Esophagus (tissue), 2 donors: Measurements from ENCODE around the gene XRRA1. TPM values are rescaled to one million over a fixed set of nuclear protein-coding genes. Genes with fewer than 3 reads are reported as not detected.
"Not testable (repeated sequence)": the region's sequence is repeated elsewhere in the genome, so short reads cannot be mapped to it uniquely, and the experiment has no call there.

Experiments used
- H3K27ac ChIP-seq, 2 donors: one replicate each; pipeline ENCODE4 v1.5.1; 2013; ENCODE audit warnings: low read depth in 2 of 2, mild to moderate bottlenecking in 2 of 2, inconsistent platforms in 1 of 2, low read length in 1 of 2, moderate library complexity in 1 of 2
- H3K27me3 ChIP-seq, 2 donors: one replicate each; pipeline ENCODE4 v1.6.1; 2013; ENCODE audit warnings: low read length in 2 of 2, control low read depth in 1 of 2, mild to moderate bottlenecking in 1 of 2; ENCODE audit not compliant: insufficient read depth in 2 of 2, control insufficient read depth in 1 of 2
- H3K36me3 ChIP-seq, 2 donors: one replicate each; pipeline ENCODE4 v1.6.1; 2013; ENCODE audit warnings: low read length in 1 of 2; ENCODE audit not compliant: control insufficient read depth in 2 of 2, insufficient read depth in 2 of 2
- H3K4me1 ChIP-seq, 2 donors: one replicate each; pipeline ENCODE4 v1.6.1; 2013; ENCODE audit warnings: low read length in 1 of 2; ENCODE audit not compliant: control insufficient read depth in 2 of 2, insufficient read depth in 2 of 2
- H3K4me3 ChIP-seq, 2 donors: one replicate each; pipeline ENCODE4 v1.5.1; 2013; ENCODE audit warnings: low read length in 2 of 2, mild to moderate bottlenecking in 2 of 2, low read depth in 1 of 2, moderate library complexity in 1 of 2
- H3K9me3 ChIP-seq, 2 donors: one replicate each; pipeline ENCODE4 v1.6.1; 2013; ENCODE audit warnings: mild to moderate bottlenecking in 2 of 2, low read depth in 1 of 2, low read length in 1 of 2, moderate library complexity in 1 of 2; ENCODE audit not compliant: control insufficient read depth in 2 of 2, insufficient read depth in 1 of 2
- WGBS, 2 donors: extraction: QIAGEN DNeasy Blood & Tissue Kit; methylation state at CpG; one replicate each; pipeline ENCODE4 v1.1.7; 2013; 5-methylcytosine and 5-hydroxymethylcytosine counted together
- polyA plus RNA-seq, 2 donors: library from polyadenylated mRNA; stranded (reverse); fragments of 200-250 nt; gene quantifications; one replicate each; pipeline ENCODE4 v1.2.3, GENCODE V29; 2013
- donor health status: healthy with polysubstance abuse.
- donor health status: Bipolar disorder and iron deficiency.

XRRA1 gene
- polyA plus RNA-seq, 2 donors, result 0.74 to 1.3 TPM

DNA sequence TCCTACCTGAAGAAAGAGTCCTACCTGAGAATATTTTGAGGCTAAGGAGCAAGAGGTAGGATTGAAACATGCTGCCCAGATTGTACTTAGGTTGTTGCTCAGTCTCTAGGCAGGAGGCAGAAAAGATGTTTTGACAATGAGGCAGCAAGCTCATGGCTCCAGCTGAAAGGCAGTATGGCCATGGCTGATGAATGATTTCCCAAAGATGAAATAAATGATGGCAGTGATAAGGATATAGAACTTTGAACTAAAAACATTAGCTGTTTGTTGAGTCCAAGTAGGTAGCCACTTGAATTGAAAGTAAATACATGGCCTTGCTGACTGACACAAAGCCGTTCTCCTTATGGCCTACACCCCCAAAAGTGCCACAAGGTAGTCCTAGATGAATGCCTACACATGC lies 33.0 kb upstream of the XRRA1 start:
- Histone ChIP-seq H3K9me3 (no peaks in the 10 kb centered on the region), H3K27ac (no peak overlapping the region), H3K4me3 (no peak overlapping the region), H3K4me1 (no peaks in the 10 kb centered on the region), H3K27me3 (no peaks in the 10 kb centered on the region), H3K36me3 (no peaks in the 10 kb centered on the region)
- 90 to 100% methylated on average over 1 of the region's 1 CpG for WGBS, 2 donors

DNA sequence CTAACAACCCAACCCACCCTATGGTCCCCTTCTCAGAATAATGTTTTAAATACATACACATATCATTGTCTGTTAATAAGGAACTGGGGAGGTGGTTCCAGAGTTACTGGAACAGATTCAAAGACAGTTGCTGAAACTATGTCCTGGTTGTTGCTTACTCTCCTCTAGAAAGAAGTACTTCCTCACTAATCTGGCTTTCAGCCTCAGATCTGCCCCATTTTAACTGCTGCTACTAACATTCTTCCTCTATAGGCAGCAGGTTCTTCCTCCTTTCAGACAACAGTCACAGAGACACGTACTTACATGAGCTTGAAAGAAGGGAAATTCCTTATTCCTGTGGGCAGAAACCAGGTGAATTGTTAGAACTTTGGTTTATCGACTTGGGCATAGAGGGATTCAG lies 31.7 kb upstream of the XRRA1 start:
- 89 to 91% methylated on average over 2 of the region's 2 CpGs for WGBS, 2 donors
- no peaks in the 10 kb centered on the region for H3K9me3 ChIP-seq
- H3K27me3 ChIP-seq, result no peaks in the 10 kb centered on the region
- H3K4me1 ChIP-seq, result no peaks in the 10 kb centered on the region
- H3K4me3 ChIP-seq, result no peak overlapping the region
- H3K36me3 ChIP-seq, result no peaks in the 10 kb centered on the region
- no peak overlapping the region for H3K27ac ChIP-seq

DNA sequence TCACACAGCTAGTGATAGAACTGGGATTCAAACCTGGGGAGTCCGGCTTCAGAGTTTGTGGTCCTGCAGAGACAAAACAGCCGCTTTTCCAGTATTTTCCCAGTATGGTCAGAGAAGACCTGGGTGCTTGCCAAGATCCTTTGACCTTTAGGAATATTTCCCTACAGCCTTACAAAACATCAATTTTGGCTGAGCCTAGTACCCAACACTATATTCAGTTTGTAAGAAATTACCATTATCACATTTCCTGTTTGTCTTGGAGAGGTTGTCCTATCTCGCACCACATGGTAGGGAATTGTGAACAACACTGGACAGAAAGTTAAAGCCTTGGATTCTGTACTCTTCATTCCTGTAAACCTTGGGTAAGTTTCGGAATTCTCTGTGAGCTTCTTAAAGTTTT lies 29.1 kb upstream of the XRRA1 start:
- Histone ChIP-seq H3K4me3 (no peak overlapping the region), H3K27ac (no peak overlapping the region), H3K27me3 (no peaks in the 10 kb centered on the region), H3K9me3 (no peaks in the 10 kb centered on the region), H3K36me3 (peaks cover 4% of the 10 kb centered on the region in 2 donors), H3K4me1 (no peaks in the 10 kb centered on the region)
- WGBS, 2 donors, result 93 to 94% methylated on average over 4 of the region's 4 CpGs

DNA sequence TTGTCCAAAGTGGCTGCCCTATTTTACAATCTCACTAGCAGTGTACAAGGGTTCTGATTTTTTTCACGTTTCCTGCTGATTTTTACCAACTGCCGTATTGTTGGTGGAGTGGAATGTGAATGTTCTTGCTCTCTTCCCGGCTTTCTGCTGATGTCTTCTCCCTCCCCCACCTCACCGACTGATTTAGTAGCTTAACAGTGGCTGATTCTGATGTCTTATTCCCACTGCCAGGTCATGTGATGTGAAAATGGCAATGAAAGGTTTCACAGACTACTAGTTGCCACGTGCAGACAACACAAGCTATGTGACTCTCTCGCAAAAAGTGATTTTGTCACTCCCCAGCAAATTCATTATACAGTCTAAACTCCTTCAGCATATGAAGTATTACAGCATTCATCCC lies 22.5 kb upstream of the XRRA1 start:
- no peaks in the 10 kb centered on the region for H3K9me3 ChIP-seq
- H3K4me3 ChIP-seq, result no peak overlapping the region
- WGBS, 2 donors, result 86 to 91% methylated on average over 6 of the region's 6 CpGs
- peaks cover 12 to 13% of the 10 kb centered on the region in 2 donors for H3K36me3 ChIP-seq
- H3K27me3 ChIP-seq, result no peaks in the 10 kb centered on the region
- no peak overlapping the region for H3K27ac ChIP-seq
- no peaks in the 10 kb centered on the region for H3K4me1 ChIP-seq

DNA sequence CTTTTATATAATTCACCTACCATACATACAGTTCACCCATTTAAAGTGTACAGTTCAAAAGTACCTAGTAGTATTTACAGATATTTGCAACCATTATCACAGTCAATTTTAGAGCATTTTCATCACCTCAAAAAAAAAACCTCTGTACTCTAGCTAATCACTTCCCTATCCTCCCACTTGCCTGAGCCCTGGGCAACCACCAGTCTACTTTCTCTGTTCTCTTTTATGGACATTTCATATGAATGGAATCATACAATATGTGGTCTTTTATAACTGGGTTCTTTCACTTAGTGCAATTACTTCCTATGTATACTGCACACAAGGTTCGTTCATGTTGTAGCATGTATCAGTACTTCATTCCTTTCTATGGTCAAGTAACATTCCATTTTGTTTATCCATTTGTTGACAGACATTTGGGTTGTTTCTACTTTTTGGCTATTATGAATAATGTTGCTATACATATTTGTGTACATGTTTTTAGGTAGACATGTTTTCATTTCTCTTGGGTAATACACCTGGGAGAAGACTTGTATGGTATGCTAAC lies 22.0 kb upstream of the XRRA1 start:
- Histone ChIP-seq H3K4me3 (no peak overlapping the region), H3K4me1 (no peaks in the 10 kb centered on the region), H3K27ac (no peak overlapping the region), H3K36me3 (peaks cover 12 to 13% of the 10 kb centered on the region in 2 donors), H3K27me3 (no peaks in the 10 kb centered on the region), H3K9me3 (no peaks in the 10 kb centered on the region)
- WGBS, 2 donors, result 79 to 87% methylated on average over 1 of the region's 1 CpG

DNA sequence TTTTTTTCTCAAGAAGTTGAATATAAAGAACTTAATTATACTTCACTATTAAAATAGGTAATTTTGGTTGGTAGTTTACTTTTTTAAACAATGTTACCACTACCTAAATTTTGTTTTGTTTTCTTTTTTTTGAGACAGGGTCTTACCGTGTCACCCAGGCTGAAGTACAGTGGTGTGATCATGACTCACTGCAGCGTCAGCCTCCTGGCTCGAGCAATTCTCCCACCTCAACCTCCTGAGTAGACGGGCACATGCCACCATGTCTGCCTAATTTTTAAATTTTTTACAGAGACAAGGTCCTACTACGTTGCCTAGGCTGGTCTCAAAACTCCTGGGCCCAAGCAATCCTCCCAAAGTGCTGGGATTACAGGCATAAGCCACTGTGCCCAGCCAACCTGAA lies 17.8 kb upstream of the XRRA1 start:
- Histone ChIP-seq H3K4me1 (no peaks in the 10 kb centered on the region), H3K36me3 (peaks cover 2 to 5% of the 10 kb centered on the region in 2 donors), H3K4me3 (no peak overlapping the region), H3K27ac (no peak overlapping the region), H3K9me3 (no peaks in the 10 kb centered on the region), H3K27me3 (no peaks in the 10 kb centered on the region)
- WGBS, 2 donors, result 87 to 89% methylated on average over 5 of the region's 5 CpGs

DNA sequence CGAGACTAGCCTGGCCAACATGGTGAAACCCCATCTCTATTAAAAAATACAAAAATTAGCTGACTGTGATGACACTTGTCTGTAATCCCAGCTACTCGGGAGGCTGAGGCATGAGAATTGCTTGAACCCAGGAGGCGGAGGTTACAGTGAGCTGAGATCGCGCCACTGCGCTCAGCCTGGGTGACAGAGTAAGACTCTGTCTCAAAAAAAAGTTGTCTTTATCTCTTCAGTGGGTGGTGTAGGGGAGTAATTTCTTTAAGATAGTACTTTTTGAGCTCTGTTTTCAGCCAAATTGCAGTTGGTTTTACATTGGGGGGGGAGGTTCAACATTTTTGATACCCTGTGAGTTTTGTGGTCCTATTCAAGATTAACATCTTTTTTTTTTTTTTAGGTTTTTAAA lies 11.2 kb upstream of the XRRA1 start:
- H3K9me3 ChIP-seq, H3K27me3 ChIP-seq, H3K4me1 ChIP-seq, H3K27ac ChIP-seq, H3K4me3 ChIP-seq, H3K36me3 ChIP-seq: not testable (repeated sequence)
- WGBS, 2 donors, result 95% methylated on average over 6 of the region's 6 CpGs

DNA sequence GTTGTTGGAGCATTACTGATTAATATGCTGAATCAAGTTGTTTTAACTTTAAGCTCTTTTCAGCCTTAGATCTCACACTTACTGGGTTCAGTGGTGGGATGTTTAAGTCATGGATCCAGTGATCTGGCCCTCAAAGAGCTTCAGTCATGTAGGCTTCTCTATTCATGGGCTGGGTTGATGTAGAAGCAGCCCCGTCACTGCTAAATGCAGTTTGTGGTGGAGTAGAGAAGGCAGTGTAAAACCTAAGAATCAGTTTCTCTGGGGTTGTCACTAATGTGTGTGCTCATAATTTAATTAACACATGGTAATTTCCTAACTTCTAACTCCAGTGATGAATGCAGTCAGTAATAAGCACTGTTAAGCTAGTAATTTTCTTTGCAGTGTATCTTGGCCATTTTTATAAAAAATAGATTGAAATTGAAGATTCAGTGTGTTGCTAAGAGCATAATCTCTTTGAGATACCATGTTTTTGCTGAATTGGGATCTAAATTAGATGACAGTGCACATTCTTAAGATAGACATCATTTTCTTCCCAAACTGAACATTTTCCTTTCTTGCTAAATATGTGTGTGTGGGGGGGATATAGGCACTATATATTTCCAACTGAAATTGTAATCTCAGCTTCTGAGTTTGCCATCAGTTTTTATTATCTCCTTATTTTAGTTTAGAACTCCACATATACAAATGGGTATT lies 9.2 kb upstream of the XRRA1 start:
- H3K27ac ChIP-seq, result no peak overlapping the region
- no peaks in the 10 kb centered on the region for H3K9me3 ChIP-seq
- no peak overlapping the region for H3K4me3 ChIP-seq
- H3K4me1 ChIP-seq, result no peaks in the 10 kb centered on the region
- 98% methylated on average over 1 of the region's 1 CpG for WGBS, 2 donors
- H3K27me3 ChIP-seq, result no peaks in the 10 kb centered on the region
- no peaks in the 10 kb centered on the region for H3K36me3 ChIP-seq

DNA sequence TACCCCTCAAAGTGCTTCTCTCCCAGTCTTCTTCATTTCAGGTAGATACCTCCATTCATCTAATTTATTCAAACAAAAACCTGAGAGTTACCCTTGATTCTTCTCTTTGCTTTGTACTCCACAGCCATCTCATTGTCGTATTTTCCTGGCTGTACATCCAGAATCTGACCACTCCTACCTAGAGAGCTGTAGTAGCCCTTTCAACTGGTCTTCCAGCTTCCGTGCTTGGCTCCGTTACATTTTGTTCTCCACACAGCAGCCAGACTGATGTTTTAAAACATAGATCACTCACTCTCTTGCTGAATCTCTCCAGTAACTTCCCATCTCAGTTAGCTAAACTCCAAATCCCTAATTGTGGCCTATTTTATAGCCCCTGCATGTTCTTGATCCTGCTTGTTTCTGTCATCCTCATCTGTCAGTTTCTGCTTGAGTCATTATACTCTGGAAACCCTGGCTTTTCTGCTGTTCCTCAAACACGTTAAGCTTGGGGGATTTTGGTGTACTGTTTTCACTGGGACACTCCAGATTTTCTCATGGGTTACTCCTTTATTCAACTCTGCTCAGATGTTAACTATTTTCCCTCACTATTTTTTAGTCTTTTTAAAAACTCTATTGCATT lies 7.6 kb upstream of the XRRA1 start:
- Histone ChIP-seq H3K4me3 (no peak overlapping the region), H3K36me3 (no peaks in the 10 kb centered on the region), H3K9me3 (no peaks in the 10 kb centered on the region), H3K27ac (no peak overlapping the region), H3K4me1 (no peaks in the 10 kb centered on the region), H3K27me3 (no peaks in the 10 kb centered on the region)
- WGBS, 2 donors, result 57 to 70% methylated on average over 4 of the region's 4 CpGs

DNA sequence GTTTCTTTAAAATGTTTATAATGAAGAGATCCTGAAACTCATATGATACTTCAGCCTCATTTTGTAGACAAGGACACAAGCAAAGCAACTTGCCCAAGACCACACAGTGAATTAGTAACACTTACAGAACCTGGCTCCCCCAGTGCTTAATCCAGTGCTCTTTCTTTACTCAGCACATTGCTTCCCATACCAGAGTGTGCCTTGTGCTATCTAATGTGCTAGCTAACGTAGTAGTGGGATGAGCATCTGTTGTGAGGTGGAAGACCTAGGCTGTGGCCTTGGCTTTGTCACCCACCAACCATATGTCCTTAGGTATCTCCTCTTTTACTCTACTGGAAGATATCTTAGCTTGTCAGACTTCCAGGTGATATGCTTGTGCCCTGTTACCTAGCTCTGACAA lies 5.3 kb upstream of the XRRA1 start:
- H3K9me3 ChIP-seq, result no peaks in the 10 kb centered on the region
- WGBS, 2 donors, result 89 to 98% methylated on average over 1 of the region's 1 CpG
- peaks cover 0 to 3% of the 10 kb centered on the region in 2 donors for H3K4me1 ChIP-seq
- no peaks in the 10 kb centered on the region for H3K27me3 ChIP-seq
- H3K27ac ChIP-seq, result no peak overlapping the region
- no peak overlapping the region for H3K4me3 ChIP-seq
- H3K36me3 ChIP-seq, result no peaks in the 10 kb centered on the region
